Spleen (tissue), 7 donors: ENCODE results near the gene LYSMD3.

ENCODE experiments used
- POLR2A ChIP-seq, 3 donors: fragments of 450-650 bp; IDR thresholded peaks; one replicate each; pipeline ENCODE4 v1.5.1; 2017; ENCODE audit warnings: antibody characterized with exemption in 3 of 3, mild to moderate bottlenecking in 1 of 3
- POLR2AphosphoS5 ChIP-seq, 3 donors: sonication (generic); formaldehyde crosslinking; IDR thresholded peaks; one replicate each; pipeline ENCODE4 v1.5.1; 2017; ENCODE audit warnings: antibody characterized with exemption in 3 of 3
- TF ChIP-seq, protein P1 (sequence below), 11 experiments: fragments of 200-600 bp in 7 of 11; fragments of 450-650 bp in 4 of 11; sonication (generic) in 4 of 11; IDR thresholded peaks in 8 of 11; conservative IDR thresholded peaks in 3 of 11; 1 replicate in 7 of 11; 2 replicates in 4 of 11; pipeline versions ENCODE4 v1.4.0 to v1.8.0; 2016 to 2021; ENCODE audit warnings: antibody characterized with exemption in 11 of 11, inconsistent platforms in 4 of 11, mild to moderate bottlenecking in 1 of 11
- donor health status: DM: no; HTN: no; CAD: no; lungs with moderate emphysema.
- donor health status: DM: no; HTN: no; CAD: no.
- donor health status: DM: no; HTN: no; CAD: no.

DNA sequence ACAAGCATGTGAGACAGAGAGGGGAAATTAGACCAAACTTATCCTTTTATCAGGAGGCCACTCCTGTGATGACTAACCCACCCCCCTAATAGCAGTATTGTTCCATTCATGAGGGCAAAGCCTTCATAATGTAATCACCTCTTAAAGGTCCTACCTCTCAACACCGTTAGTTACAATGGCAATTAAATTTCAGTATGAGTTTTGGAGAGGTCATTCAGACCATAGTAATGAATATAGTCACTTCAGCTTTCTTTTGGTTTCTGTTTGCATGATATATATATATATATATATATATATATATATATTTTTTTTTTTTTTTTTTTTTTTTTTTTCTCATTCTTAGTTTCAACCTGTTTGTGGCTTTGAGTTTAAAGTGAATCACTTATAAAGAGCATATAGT is 39.7 kb upstream of the LYSMD3 start:
- TF ChIP-seq POLR2A (IDR thresholded peaks at IDR 0.05) (no peak), POLR2AphosphoS5 (IDR thresholded peaks at IDR 0.05) (no peak)
- TF ChIP-seq, protein P1, sequence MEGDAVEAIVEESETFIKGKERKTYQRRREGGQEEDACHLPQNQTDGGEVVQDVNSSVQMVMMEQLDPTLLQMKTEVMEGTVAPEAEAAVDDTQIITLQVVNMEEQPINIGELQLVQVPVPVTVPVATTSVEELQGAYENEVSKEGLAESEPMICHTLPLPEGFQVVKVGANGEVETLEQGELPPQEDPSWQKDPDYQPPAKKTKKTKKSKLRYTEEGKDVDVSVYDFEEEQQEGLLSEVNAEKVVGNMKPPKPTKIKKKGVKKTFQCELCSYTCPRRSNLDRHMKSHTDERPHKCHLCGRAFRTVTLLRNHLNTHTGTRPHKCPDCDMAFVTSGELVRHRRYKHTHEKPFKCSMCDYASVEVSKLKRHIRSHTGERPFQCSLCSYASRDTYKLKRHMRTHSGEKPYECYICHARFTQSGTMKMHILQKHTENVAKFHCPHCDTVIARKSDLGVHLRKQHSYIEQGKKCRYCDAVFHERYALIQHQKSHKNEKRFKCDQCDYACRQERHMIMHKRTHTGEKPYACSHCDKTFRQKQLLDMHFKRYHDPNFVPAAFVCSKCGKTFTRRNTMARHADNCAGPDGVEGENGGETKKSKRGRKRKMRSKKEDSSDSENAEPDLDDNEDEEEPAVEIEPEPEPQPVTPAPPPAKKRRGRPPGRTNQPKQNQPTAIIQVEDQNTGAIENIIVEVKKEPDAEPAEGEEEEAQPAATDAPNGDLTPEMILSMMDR (IDR thresholded peaks at IDR 0.05 in 8 of 11, conservative IDR thresholded peaks at IDR 0.05 in 3 of 11): no peak
